Neural cell (in vitro differentiated cells): ENCODE results near the gene CENPA. TPM values are rescaled to one million over a fixed set of nuclear protein-coding genes. Genes with fewer than 3 reads are reported as not detected.

Source experiments
- H2AFZ ChIP-seq: fragments of 200-600, 300-800 bp; sonication (generic), shearing (Covaris generic); 2 replicates; pipeline ENCODE4 v1.6.0; 2014; ENCODE audit warnings: low read depth, mild to moderate bottlenecking, antibody characterized with exemption, low read length, moderate library complexity
- H3F3A ChIP-seq: fragments of 200-600 bp; shearing (Covaris generic); 2 replicates; pipeline ENCODE4 v1.6.1; 2016; ENCODE audit warnings: mild to moderate bottlenecking, moderate library complexity, mixed read lengths, antibody characterized with exemption, low read length; ENCODE audit not compliant: insufficient read depth, poor library complexity, severe bottlenecking
- H3K27ac ChIP-seq: fragments of 200-600, 300-800 bp; sonication (generic), shearing (Covaris generic); 2 replicates; pipeline ENCODE4 v1.5.1; 2014; ENCODE audit warnings: mild to moderate bottlenecking, low read length, moderate library complexity
- H3K27me3 ChIP-seq: fragments of 300-800, 200-600 bp; sonication (generic), shearing (Covaris generic); 2 replicates; pipeline ENCODE4 v1.6.0; 2014; ENCODE audit warnings: mild to moderate bottlenecking, low read depth, low read length, moderate library complexity; ENCODE audit not compliant: insufficient read depth
- H3K36me3 ChIP-seq: fragments of 300-800, 200-600 bp; sonication (generic), shearing (Covaris generic); 2 replicates; pipeline ENCODE4 v1.5.1; 2014; ENCODE audit warnings: mild to moderate bottlenecking, antibody characterized with exemption, low read length, moderate library complexity; ENCODE audit not compliant: insufficient read depth
- H3K4me2 ChIP-seq: fragments of 300-800, 200-600 bp; sonication (generic), shearing (Covaris generic); 2 replicates; pipeline ENCODE4 v1.6.0; 2014; ENCODE audit warnings: mild to moderate bottlenecking, low read length
- H3K4me3 ChIP-seq: fragments of 300-800, 200-600 bp; sonication (generic), shearing (Covaris generic); 2 replicates; pipeline ENCODE4 v1.5.1; 2014; ENCODE audit warnings: mild to moderate bottlenecking, low read length, moderate library complexity
- H3K79me2 ChIP-seq: fragments of 200-600 bp; shearing (Covaris generic); replicated peaks from 2 replicates; pipeline ENCODE4 v1.6.0; 2014; ENCODE audit warnings: mild to moderate bottlenecking, low read length, moderate library complexity; ENCODE audit not compliant: insufficient read depth
- H3K9ac ChIP-seq: fragments of 300-800, 200-600 bp; sonication (generic), shearing (Covaris generic); 2 replicates; pipeline ENCODE4 v1.6.1; 2016; ENCODE audit warnings: mild to moderate bottlenecking, low read length, mixed read lengths
- H3K9me2 ChIP-seq: fragments of 200-600 bp; shearing (Covaris generic); 2 replicates; pipeline ENCODE4 v1.6.1; 2016; ENCODE audit warnings: mild to moderate bottlenecking, low read length, mixed read lengths; ENCODE audit not compliant: insufficient read depth
- H3K9me3 ChIP-seq: fragments of 200-600, 300-800 bp; sonication (generic), shearing (Covaris generic); 2 replicates; pipeline ENCODE4 v1.6.1; 2016; ENCODE audit warnings: mild to moderate bottlenecking, mixed run types, low read length, moderate library complexity, mixed read lengths
- H4K20me1 ChIP-seq: fragments of 200-600 bp; shearing (Covaris generic); 2 replicates; pipeline ENCODE4 v1.6.1; 2016; ENCODE audit warnings: mild to moderate bottlenecking, mixed run types; ENCODE audit not compliant: insufficient read depth
- EP300 ChIP-seq: fragments of 450-650 bp; conservative IDR thresholded peaks from 2 replicates; pipeline ENCODE4 v1.6.1; 2014; ENCODE audit warnings: antibody characterized with exemption, mild to moderate bottlenecking, moderate library complexity; ENCODE audit not compliant: poor library complexity, severe bottlenecking
- EZH2 ChIP-seq: fragments of 200-600, 300-800 bp; shearing (Covaris generic), sonication (generic); IDR thresholded peaks from 2 replicates; pipeline ENCODE4 v1.6.1; 2014; ENCODE audit warnings: antibody characterized with exemption, low read length, borderline replicate concordance, mild to moderate bottlenecking; ENCODE audit not compliant: insufficient read depth, poor library complexity, severe bottlenecking
- MXI1 ChIP-seq: fragments of 450-650 bp; conservative IDR thresholded peaks from 2 replicates; pipeline ENCODE4 v1.6.1; 2014; ENCODE audit warnings: antibody characterized with exemption, mild to moderate bottlenecking; ENCODE audit not compliant: poor library complexity, severe bottlenecking
- POLR2AphosphoS5 ChIP-seq: IDR thresholded peaks from 2 replicates; pipeline ENCODE4 v1.6.1; 2012
- RAD21 ChIP-seq: fragments of 450-650 bp; conservative IDR thresholded peaks from 2 replicates; pipeline ENCODE4 v1.6.1; 2014; ENCODE audit warnings: antibody characterized with exemption, mild to moderate bottlenecking, moderate library complexity
- SMC3 ChIP-seq: fragments of 450-650 bp; conservative IDR thresholded peaks from 2 replicates; pipeline ENCODE4 v1.6.1; 2014; ENCODE audit warnings: antibody characterized with exemption, mild to moderate bottlenecking, moderate library complexity; ENCODE audit not compliant: poor library complexity
- TAF1 ChIP-seq: IDR thresholded peaks from 2 replicates; pipeline ENCODE4 v1.6.1; 2012; ENCODE audit warnings: low read depth
- polyA plus RNA-seq: library from polyadenylated mRNA; depleted of rRNA; stranded (reverse); fragments of >200 nt; gene quantifications from 2 replicates; pipeline ENCODE4 v1.2.3, GENCODE V29; 2014
- TF ChIP-seq, protein P1 (sequence below): IDR thresholded peaks from 2 replicates; pipeline ENCODE4 v1.6.1; 2012; ENCODE audit warnings: borderline replicate concordance
- TF ChIP-seq, protein P2 (sequence below): fragments of 450-650 bp; IDR thresholded peaks from 2 replicates; pipeline ENCODE4 v1.5.1; 2014; ENCODE audit warnings: antibody characterized with exemption, mild to moderate bottlenecking, moderate library complexity; ENCODE audit not compliant: poor library complexity, severe bottlenecking

The CENPA gene
- polyA plus RNA-seq, 1 donor from 2014 or later = 0.54 TPM

DNA sequence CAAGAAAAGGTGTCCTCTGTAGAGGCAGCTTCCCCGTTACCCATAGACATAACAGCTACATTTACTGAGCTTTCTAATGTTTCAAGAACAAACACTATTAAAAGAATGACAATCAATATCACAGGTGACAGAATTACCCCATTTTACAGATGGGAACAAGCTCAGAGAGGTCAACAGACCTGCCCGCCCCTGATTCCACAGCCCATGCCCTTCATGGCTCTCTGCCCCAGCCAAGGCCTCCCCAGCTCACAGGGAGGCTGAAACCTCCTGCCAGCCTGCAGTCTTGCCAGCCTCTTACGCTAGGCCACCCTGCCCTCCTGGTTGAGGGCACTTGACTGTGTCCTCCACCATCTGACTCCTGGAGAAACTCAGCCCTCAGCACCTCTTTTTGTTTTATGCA lies 40.9 kb upstream of the CENPA start:
- Histone ChIP-seq H3K9me3 (no peaks in the 10 kb centered on the region), H3K27me3 (no peaks in the 10 kb centered on the region), H3K4me3 (no peak overlapping the region), H3K9me2 (no peaks in the 10 kb centered on the region), H3K4me2 (no peak overlapping the region), H3K27ac (no peak overlapping the region), H4K20me1 (no peaks in the 10 kb centered on the region), H2AFZ (no peak overlapping the region), H3K9ac (no peak overlapping the region), H3K36me3 (no peaks in the 10 kb centered on the region), H3K79me2 (no peaks in the 10 kb centered on the region), H3F3A (no peaks in the 10 kb centered on the region)
- no peak for TF ChIP-seq TAF1
- no peak for TF ChIP-seq EZH2
- TF ChIP-seq POLR2AphosphoS5 = no peak
- TF ChIP-seq SMC3 = no peak
- TF ChIP-seq RAD21 = no peak
- TF ChIP-seq, protein P1, sequence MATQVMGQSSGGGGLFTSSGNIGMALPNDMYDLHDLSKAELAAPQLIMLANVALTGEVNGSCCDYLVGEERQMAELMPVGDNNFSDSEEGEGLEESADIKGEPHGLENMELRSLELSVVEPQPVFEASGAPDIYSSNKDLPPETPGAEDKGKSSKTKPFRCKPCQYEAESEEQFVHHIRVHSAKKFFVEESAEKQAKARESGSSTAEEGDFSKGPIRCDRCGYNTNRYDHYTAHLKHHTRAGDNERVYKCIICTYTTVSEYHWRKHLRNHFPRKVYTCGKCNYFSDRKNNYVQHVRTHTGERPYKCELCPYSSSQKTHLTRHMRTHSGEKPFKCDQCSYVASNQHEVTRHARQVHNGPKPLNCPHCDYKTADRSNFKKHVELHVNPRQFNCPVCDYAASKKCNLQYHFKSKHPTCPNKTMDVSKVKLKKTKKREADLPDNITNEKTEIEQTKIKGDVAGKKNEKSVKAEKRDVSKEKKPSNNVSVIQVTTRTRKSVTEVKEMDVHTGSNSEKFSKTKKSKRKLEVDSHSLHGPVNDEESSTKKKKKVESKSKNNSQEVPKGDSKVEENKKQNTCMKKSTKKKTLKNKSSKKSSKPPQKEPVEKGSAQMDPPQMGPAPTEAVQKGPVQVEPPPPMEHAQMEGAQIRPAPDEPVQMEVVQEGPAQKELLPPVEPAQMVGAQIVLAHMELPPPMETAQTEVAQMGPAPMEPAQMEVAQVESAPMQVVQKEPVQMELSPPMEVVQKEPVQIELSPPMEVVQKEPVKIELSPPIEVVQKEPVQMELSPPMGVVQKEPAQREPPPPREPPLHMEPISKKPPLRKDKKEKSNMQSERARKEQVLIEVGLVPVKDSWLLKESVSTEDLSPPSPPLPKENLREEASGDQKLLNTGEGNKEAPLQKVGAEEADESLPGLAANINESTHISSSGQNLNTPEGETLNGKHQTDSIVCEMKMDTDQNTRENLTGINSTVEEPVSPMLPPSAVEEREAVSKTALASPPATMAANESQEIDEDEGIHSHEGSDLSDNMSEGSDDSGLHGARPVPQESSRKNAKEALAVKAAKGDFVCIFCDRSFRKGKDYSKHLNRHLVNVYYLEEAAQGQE = no peak
- no peak for TF ChIP-seq EP300
- no peak for TF ChIP-seq MXI1

DNA sequence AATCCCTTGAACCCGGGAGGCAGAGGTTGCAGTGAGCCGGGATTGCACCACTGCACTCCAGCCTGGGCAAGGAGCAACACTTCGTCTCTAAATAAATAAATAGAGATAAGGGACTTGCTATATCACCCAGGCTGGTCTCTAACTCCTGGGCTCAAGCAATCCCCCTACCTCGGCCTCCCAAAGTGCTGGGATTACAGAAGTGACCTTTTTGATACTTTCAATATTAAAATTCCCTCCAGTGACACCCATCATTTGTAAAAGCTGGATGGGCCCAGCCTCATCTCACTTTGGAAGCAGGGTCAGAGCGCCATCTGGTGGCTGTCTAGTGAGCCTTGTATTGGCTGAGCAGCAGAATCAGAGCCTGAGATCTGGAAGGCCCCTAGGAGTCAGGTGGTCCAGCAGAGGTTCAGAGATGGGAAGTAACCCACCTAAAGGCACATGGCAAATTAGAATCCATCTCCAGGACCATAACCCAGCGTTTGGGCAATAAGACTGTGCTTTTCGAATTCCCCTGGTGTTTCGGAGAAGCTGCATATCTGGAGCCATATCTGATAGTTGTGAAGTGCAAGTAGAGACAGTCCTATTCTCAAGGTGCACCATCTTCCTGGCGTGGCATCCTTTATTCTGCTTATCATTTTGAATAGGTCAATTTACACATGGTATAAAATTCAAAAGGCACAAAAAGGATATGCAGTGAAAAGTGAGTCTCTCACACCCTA lies 40.1 kb upstream of the CENPA start:
- peak; percentile 95 for TF ChIP-seq RAD21
- TF ChIP-seq SMC3 = peak; percentile 95
- TF ChIP-seq, protein P2, sequence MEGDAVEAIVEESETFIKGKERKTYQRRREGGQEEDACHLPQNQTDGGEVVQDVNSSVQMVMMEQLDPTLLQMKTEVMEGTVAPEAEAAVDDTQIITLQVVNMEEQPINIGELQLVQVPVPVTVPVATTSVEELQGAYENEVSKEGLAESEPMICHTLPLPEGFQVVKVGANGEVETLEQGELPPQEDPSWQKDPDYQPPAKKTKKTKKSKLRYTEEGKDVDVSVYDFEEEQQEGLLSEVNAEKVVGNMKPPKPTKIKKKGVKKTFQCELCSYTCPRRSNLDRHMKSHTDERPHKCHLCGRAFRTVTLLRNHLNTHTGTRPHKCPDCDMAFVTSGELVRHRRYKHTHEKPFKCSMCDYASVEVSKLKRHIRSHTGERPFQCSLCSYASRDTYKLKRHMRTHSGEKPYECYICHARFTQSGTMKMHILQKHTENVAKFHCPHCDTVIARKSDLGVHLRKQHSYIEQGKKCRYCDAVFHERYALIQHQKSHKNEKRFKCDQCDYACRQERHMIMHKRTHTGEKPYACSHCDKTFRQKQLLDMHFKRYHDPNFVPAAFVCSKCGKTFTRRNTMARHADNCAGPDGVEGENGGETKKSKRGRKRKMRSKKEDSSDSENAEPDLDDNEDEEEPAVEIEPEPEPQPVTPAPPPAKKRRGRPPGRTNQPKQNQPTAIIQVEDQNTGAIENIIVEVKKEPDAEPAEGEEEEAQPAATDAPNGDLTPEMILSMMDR = peak; percentile 96
- no peak for TF ChIP-seq EP300
- Histone ChIP-seq H3K4me2 (no peak overlapping the region), H2AFZ (no peak overlapping the region), H3F3A (no peaks in the 10 kb centered on the region), H3K9me2 (no peaks in the 10 kb centered on the region), H3K9ac (no peak overlapping the region), H3K36me3 (no peaks in the 10 kb centered on the region), H3K4me3 (no peak overlapping the region), H3K79me2 (no peaks in the 10 kb centered on the region), H3K27me3 (no peaks in the 10 kb centered on the region), H4K20me1 (no peaks in the 10 kb centered on the region), H3K27ac (no peak overlapping the region), H3K9me3 (no peaks in the 10 kb centered on the region)
